Naive thymus-derived CD4-positive, alpha-beta T cell (primary cell): ENCODE results near the gene ADORA3. TPM values are rescaled to one million over a fixed set of nuclear protein-coding genes. Genes with fewer than 3 reads are reported as not detected.

Source experiments
- ATAC-seq: fragments of 150-1000 bp; cut with Tn5 transposase; 2 replicates; pipeline ENCODE4 v1.10.0; 2021; ENCODE audit warnings: mild to moderate bottlenecking, moderate library complexity
- CTCF ChIA-PET: fragments of 350-600 bp; sonication (Branson Sonifier 250); formaldehyde crosslinking; loops from one replicate; lab custom pipeline; 2021; ENCODE audit warnings: antibody characterized with exemption; lab: Charles Lee
- POLR2A ChIA-PET: fragments of 350-600 bp; sonication (Branson Sonifier 250); formaldehyde crosslinking; loops from one replicate; lab custom pipeline; 2021; ENCODE audit warnings: antibody characterized with exemption, inconsistent platforms; lab: Charles Lee
- DNase-seq, 9 donors: peaks; one replicate each; pipeline versions ENCODE4 v3.0.0 to v3.0.0-alpha.2; 2020 to 2022; ENCODE audit warnings: mixed read lengths in 1 of 9
- H3K27ac ChIP-seq: one replicate; pipeline ENCODE4 v1.7.0; 2013; ENCODE audit warnings: mild to moderate bottlenecking, low read depth, low read length, moderate library complexity
- H3K27me3 ChIP-seq, 2 donors: one replicate each; pipeline ENCODE4 v1.7.0; 2013; ENCODE audit warnings: low read length in 2 of 2, mild to moderate bottlenecking in 2 of 2, moderate library complexity in 2 of 2; ENCODE audit not compliant: control insufficient read depth in 2 of 2, insufficient read depth in 2 of 2
- H3K36me3 ChIP-seq, 3 experiments: 1 replicate in 2 of 3; 2 replicates in 1 of 3; pipeline ENCODE4 v1.7.0; 2013; ENCODE audit warnings: low read length in 3 of 3, mild to moderate bottlenecking in 3 of 3, moderate library complexity in 1 of 3; ENCODE audit not compliant: insufficient read depth in 3 of 3, control insufficient read depth in 2 of 3
- H3K4me1 ChIP-seq, 2 donors: one replicate each; pipeline ENCODE4 v1.7.0; 2013; ENCODE audit warnings: low read length in 2 of 2, mild to moderate bottlenecking in 2 of 2, moderate library complexity in 1 of 2; ENCODE audit not compliant: control insufficient read depth in 2 of 2, insufficient read depth in 2 of 2
- H3K4me3 ChIP-seq: 2 replicates; pipeline ENCODE4 v1.7.0; 2013; ENCODE audit warnings: mild to moderate bottlenecking, low read length
- H3K9me3 ChIP-seq, 3 experiments: 1 replicate in 2 of 3; 2 replicates in 1 of 3; pipeline ENCODE4 v1.7.0; 2013; ENCODE audit warnings: low read length in 3 of 3; ENCODE audit not compliant: control insufficient read depth in 2 of 3
- H3K27ac Mint-ChIP-seq, 9 donors: one replicate each; pipeline ENCODE4 v1.8.0; 2020 to 2022; ENCODE audit warnings: mixed read lengths in 9 of 9, mild to moderate bottlenecking in 8 of 9, moderate library complexity in 5 of 9, inconsistent platforms in 2 of 9
- H3K27me3 Mint-ChIP-seq, 5 donors: one replicate each; pipeline ENCODE4 v1.8.0; 2021 to 2022; ENCODE audit warnings: mixed read lengths in 5 of 5, mild to moderate bottlenecking in 1 of 5
- H3K36me3 Mint-ChIP-seq, 5 donors: one replicate each; pipeline ENCODE4 v1.8.0; 2020 to 2022; ENCODE audit warnings: mixed read lengths in 5 of 5, mild to moderate bottlenecking in 3 of 5, inconsistent platforms in 1 of 5
- H3K4me1 Mint-ChIP-seq, 7 donors: one replicate each; pipeline ENCODE4 v1.8.0; 2020 to 2022; ENCODE audit warnings: mixed read lengths in 7 of 7, mild to moderate bottlenecking in 3 of 7, inconsistent platforms in 1 of 7
- H3K4me3 Mint-ChIP-seq, 10 donors: one replicate each; pipeline ENCODE4 v1.8.0; 2020 to 2022; ENCODE audit warnings: mild to moderate bottlenecking in 10 of 10, mixed read lengths in 10 of 10, moderate library complexity in 6 of 10, inconsistent platforms in 2 of 10
- H3K9me3 Mint-ChIP-seq, 11 donors: one replicate each; pipeline ENCODE4 v1.8.0; 2020 to 2022; ENCODE audit warnings: mixed read lengths in 11 of 11, mild to moderate bottlenecking in 4 of 11, inconsistent platforms in 1 of 11, moderate library complexity in 1 of 11
- intact Hi-C, 2 donors: fragments of 100-400 bp; cut with micrococcal nuclease; formaldehyde crosslinking; loops; one replicate each; pipeline ENCODE4 v1.15.1; 2023
- polyA plus RNA-seq, 2 donors: library from polyadenylated mRNA; unstranded; fragments of 300-500 nt; fragmentation: Illumina TruSeq; gene quantifications; one replicate each; pipeline ENCODE4 v1.2.3, GENCODE V29; 2021
- total RNA-seq, 6 experiments: library from RNA in 5 of 6; stranded (reverse) in 5 of 6; gene quantifications; 1 replicate in 5 of 6; 2 replicates in 1 of 6; pipeline ENCODE4 v1.2.3 and lab custom pipeline; 2021 to 2026

Gene ADORA3
- total and polyA plus RNA-seq, 7 experiments from 2014 or later: 0.66 to 1.6 (median 1.0) TPM; not detected in 4

DNA sequence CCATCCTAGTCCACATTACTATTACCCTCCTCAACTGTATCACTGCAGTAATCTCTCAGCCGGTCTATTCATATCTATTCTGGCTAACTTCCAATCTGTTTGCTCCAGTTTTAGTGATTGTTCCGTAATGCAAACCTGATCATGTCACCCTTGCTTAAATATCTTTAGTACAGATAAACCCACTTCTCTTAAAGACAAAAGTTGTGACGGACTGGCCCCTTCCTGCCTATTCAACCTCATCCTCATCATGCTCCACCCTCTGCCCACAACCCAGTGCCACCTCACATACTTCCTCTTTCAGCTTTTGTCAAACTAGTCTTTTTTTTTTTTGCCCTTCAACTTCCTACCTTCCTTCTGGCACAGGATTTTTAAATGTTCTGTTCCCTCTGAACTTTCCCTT is 32.4 kb downstream of the ADORA3 start:
- no peak overlapping the region for H3K27ac Mint-ChIP-seq

GRCh38 chr1:111470596-111470995 is 32.8 kb downstream of the ADORA3 start:
- Mint-ChIP-seq H3K9me3 (no peaks in the 10 kb centered on the region), H3K4me1 (peaks cover 7 to 22% (median 11%) of the 10 kb centered on the region in 7 donors), H3K36me3 (peaks cover 0 to 20% (median 4%) of the 10 kb centered on the region in 5 donors), H3K27me3 (no peaks in the 10 kb centered on the region), H3K4me3 (no peak overlapping the region), H3K27ac (no peak overlapping the region)
- ATAC-seq (peak; percentile 8), DNase-seq (no peak)
- ChIA-PET CTCF (interaction anchor here (0.6 to 3.2 kb wide), 3 partner anchors 11 to 440 kb away, joined by 5 to 15 read pairs (median 5); no protein-coding TSS in a partner anchor), POLR2A (interaction anchor here (1.0 to 9.0 kb wide), 3 partner anchors 10 to 281 kb away, joined by 3 to 96 read pairs (median 4); partner anchors contain the start of genes ATP5PB and WDR77)
- H3K27ac ChIP-seq: peak overlapping the region; percentile 68
- H3K36me3 ChIP-seq: peaks cover 0 to 13% (median 0%) of the 10 kb centered on the region in 3 experiments
- intact Hi-C loops: loop anchor here (5.0 to 10.0 kb wide), 3 partner anchors 37 to 1256 kb away; partner anchors contain the start of genes CHI3L2 (in 1 of the 2) and KCNC4 (in 1 of the 2)
- no peaks in the 10 kb centered on the region for H3K27me3 ChIP-seq
- peaks cover 41 to 45% of the 10 kb centered on the region in 2 donors for H3K4me1 ChIP-seq
- H3K9me3 ChIP-seq: no peaks in the 10 kb centered on the region
- peak overlapping the region; percentile 37 for H3K4me3 ChIP-seq

More for the DNA sequence above, 32.4 kb downstream of the ADORA3 start:
- CTCF ChIA-PET: interaction anchor here (0.6 to 3.2 kb wide), 3 partner anchors 11 to 440 kb away, joined by 5 to 15 read pairs (median 5); no protein-coding TSS in a partner anchor
- Mint-ChIP-seq H3K27me3 (no peaks in the 10 kb centered on the region), H3K4me1 (peaks cover 10 to 26% (median 15%) of the 10 kb centered on the region in 7 donors), H3K9me3 (no peaks in the 10 kb centered on the region), H3K36me3 (peaks cover 0 to 20% (median 5%) of the 10 kb centered on the region in 5 donors), H3K4me3 (no peak overlapping the region)
- Histone ChIP-seq H3K4me1 (peaks cover 45 to 49% of the 10 kb centered on the region in 2 donors), H3K4me3 (peak overlapping the region; percentile 37), H3K27ac (peak overlapping the region; percentile 68), H3K9me3 (no peaks in the 10 kb centered on the region), H3K27me3 (no peaks in the 10 kb centered on the region), H3K36me3 (peaks cover 0 to 13% (median 0%) of the 10 kb centered on the region in 3 experiments)
- peak in 8 of 9 donors; percentile 40 to 89 (median 84) for DNase-seq
- POLR2A ChIA-PET: interaction anchor here (0.6 to 9.0 kb wide), 9 partner anchors 8 to 284 kb away, joined by 3 to 96 read pairs (median 4); partner anchors contain the start of genes ADORA3, ATP5PB, TMIGD3 and WDR77
- intact Hi-C loops: loop anchor here (1.0 to 10.0 kb wide), 5 partner anchors 22 to 1256 kb away; partner anchors contain the start of genes ATP5PB (in 2 of the 2), WDR77 (in 2 of the 2), CHI3L2 (in 1 of the 2) and DDX20 (in 1 of the 2)
- peak; percentile 96 for ATAC-seq

GRCh38 chr1:111469539-111469938 is 33.9 kb downstream of the ADORA3 start:
- Histone ChIP-seq H3K27ac (peak overlapping the region; percentile 68), H3K4me3 (no peak overlapping the region), H3K9me3 (no peaks in the 10 kb centered on the region), H3K36me3 (peaks cover 0 to 13% (median 0%) of the 10 kb centered on the region in 3 experiments), H3K27me3 (no peaks in the 10 kb centered on the region), H3K4me1 (peaks cover 37 to 40% of the 10 kb centered on the region in 2 donors)
- H3K27me3 Mint-ChIP-seq: no peaks in the 10 kb centered on the region
- ATAC-seq (no peak), DNase-seq (no peak)
- H3K36me3 Mint-ChIP-seq: peaks cover 0 to 23% (median 10%) of the 10 kb centered on the region in 5 donors
- H3K9me3 Mint-ChIP-seq: no peaks in the 10 kb centered on the region
- H3K27ac Mint-ChIP-seq: no peak overlapping the region
- H3K4me3 Mint-ChIP-seq: no peak overlapping the region
- H3K4me1 Mint-ChIP-seq: peaks cover 2 to 25% (median 13%) of the 10 kb centered on the region in 7 donors
- POLR2A ChIA-PET: interaction anchor here (0.7 to 2.3 kb wide), 5 partner anchors 9 to 123 kb away, joined by 3 to 13 read pairs (median 3); partner anchors contain the start of genes ATP5PB and WDR77
- intact Hi-C loops: no loop called here
- CTCF ChIA-PET: no interaction called here

DNA sequence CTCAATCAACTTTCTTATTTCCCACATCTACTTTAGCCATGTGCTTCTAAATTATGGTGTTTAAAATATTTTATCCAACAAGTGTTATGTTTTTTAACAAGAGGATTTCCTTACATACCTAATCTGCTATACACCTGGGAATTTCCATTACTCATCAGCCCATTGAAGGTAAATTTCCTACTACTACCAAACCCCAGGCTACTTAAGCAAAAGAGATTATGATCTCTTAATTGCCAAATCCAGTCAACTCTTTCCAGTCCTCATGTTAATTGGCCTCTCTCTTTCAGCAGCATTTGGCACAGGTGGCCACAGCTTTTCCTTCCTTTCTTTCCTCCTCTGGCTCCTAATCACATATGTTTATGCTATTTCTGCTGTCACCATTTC is 34.7 kb downstream of the ADORA3 start:
- Histone ChIP-seq H3K27me3 (no peaks in the 10 kb centered on the region), H3K4me3 (no peak overlapping the region), H3K9me3 (no peaks in the 10 kb centered on the region), H3K36me3 (peaks cover 0 to 13% (median 0%) of the 10 kb centered on the region in 3 experiments), H3K27ac (no peak overlapping the region), H3K4me1 (peaks cover 37 to 40% of the 10 kb centered on the region in 2 donors)
- DNase-seq (no peak), ATAC-seq (no peak)
- POLR2A ChIA-PET: interaction anchor here (0.7 to 2.3 kb wide), 7 partner anchors 8 to 124 kb away, joined by 3 to 13 read pairs (median 3); partner anchors contain the start of genes ATP5PB and WDR77
- CTCF ChIA-PET: interaction anchor here (0.6 kb wide), 1 partner anchor 71 kb away, joined by 6 read pairs; no protein-coding TSS in a partner anchor
- Mint-ChIP-seq H3K9me3 (no peaks in the 10 kb centered on the region), H3K27me3 (no peaks in the 10 kb centered on the region), H3K4me3 (no peak overlapping the region), H3K4me1 (peaks cover 4 to 32% (median 20%) of the 10 kb centered on the region in 7 donors), H3K36me3 (peaks cover 0 to 23% (median 17%) of the 10 kb centered on the region in 5 donors), H3K27ac (no peak overlapping the region)
- intact Hi-C loops: no loop called here

- Mint-ChIP-seq H3K4me1 (peaks cover 3 to 37% (median 22%) of the 10 kb centered on the region in 7 donors), H3K36me3 (peaks cover 4 to 26% (median 22%) of the 10 kb centered on the region in 5 donors), H3K27me3 (no peaks in the 10 kb centered on the region), H3K9me3 (no peaks in the 10 kb centered on the region), H3K4me3 (no peak overlapping the region), H3K27ac (peak overlapping the region in 4 of 9 donors; percentile 20 to 68 (median 33))
- DNase-seq: no peak
- CTCF ChIA-PET: no interaction called here
- Histone ChIP-seq H3K4me3 (no peak overlapping the region), H3K9me3 (no peaks in the 10 kb centered on the region), H3K36me3 (peaks cover 0 to 13% (median 0%) of the 10 kb centered on the region in 3 experiments), H3K27ac (no peak overlapping the region), H3K27me3 (no peaks in the 10 kb centered on the region), H3K4me1 (peaks cover 37 to 40% of the 10 kb centered on the region in 2 donors)
- POLR2A ChIA-PET: interaction anchor here (0.7 to 3.4 kb wide), 7 partner anchors 8 to 124 kb away, joined by 3 to 13 read pairs (median 3); partner anchors contain the start of genes ATP5PB and WDR77
- intact Hi-C loops: no loop called here
- ATAC-seq: no peak
These were observed 35.3 kb downstream of the ADORA3 start for GRCh38 chr1:111467865-111468716.

DNA sequence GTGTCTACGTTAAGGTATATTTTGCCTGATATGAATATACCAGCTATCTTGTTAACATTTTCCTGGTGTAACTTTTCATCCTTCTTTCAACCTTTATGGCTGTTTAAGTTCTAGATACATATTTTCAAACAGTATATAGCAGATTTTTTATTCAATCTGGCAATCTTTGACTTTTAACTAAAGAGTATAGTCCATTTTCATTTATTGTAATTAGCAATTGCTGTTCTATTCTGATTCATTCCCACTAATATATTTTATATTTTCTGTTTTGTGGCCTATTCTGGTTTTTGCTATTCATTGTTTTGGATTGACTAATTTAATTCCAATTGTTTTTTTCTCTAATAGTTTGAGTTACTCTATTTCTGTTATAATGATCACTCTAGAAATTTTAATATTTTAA is 37.0 kb downstream of the ADORA3 start:
- peaks cover 5 to 28% (median 13%) of the 10 kb centered on the region in 3 experiments for H3K36me3 ChIP-seq
- no peak overlapping the region for H3K27ac Mint-ChIP-seq
- no peak for DNase-seq
- no peak overlapping the region for H3K4me3 Mint-ChIP-seq
- H3K4me1 ChIP-seq: peaks cover 25 to 27% of the 10 kb centered on the region in 2 donors
- H3K4me1 Mint-ChIP-seq: peaks cover 3 to 32% (median 25%) of the 10 kb centered on the region in 7 donors
- no peak overlapping the region for H3K27ac ChIP-seq
- intact Hi-C loops: no loop called here
- H3K9me3 Mint-ChIP-seq: no peaks in the 10 kb centered on the region
- H3K4me3 ChIP-seq: no peak overlapping the region
- no peaks in the 10 kb centered on the region for H3K27me3 Mint-ChIP-seq
- no peaks in the 10 kb centered on the region for H3K27me3 ChIP-seq
- ChIA-PET CTCF (interaction anchor here (2.3 kb wide), 1 partner anchor 14 kb away, joined by 11 read pairs; no protein-coding TSS in a partner anchor), POLR2A (interaction anchor here (0.6 to 3.4 kb wide), 4 partner anchors 10 to 42 kb away, joined by 3 to 12 read pairs (median 3); partner anchors contain the start of genes ADORA3, ATP5PB, TMIGD3 and WDR77)
- ATAC-seq: no peak
- peaks cover 5 to 35% (median 31%) of the 10 kb centered on the region in 5 donors for H3K36me3 Mint-ChIP-seq
- H3K9me3 ChIP-seq: no peaks in the 10 kb centered on the region
